IPS-15b (cell line): ENCODE results near the gene TEX2.
"Not testable (repeated sequence)": the region's sequence is repeated elsewhere in the genome, so short reads cannot be mapped to it uniquely, and the experiment has no call there.

ENCODE experiments used
- H3K27me3 ChIP-seq: one replicate; pipeline ENCODE4 v1.6.1; 2013; ENCODE audit warnings: low read length; ENCODE audit not compliant: control insufficient read depth, insufficient read depth
- H3K36me3 ChIP-seq: one replicate; pipeline ENCODE4 v1.6.1; 2013; ENCODE audit warnings: low read length; ENCODE audit not compliant: control insufficient read depth, insufficient read depth
- H3K4me1 ChIP-seq: one replicate; pipeline ENCODE4 v1.6.1; 2013; ENCODE audit warnings: mild to moderate bottlenecking, low read length; ENCODE audit not compliant: control insufficient read depth, insufficient read depth
- H3K4me3 ChIP-seq: one replicate; pipeline ENCODE4 v1.5.1; 2013; ENCODE audit warnings: low read depth, low read length
- H3K9ac ChIP-seq: one replicate; pipeline ENCODE4 v1.6.1; 2013; ENCODE audit warnings: low read depth, mild to moderate bottlenecking, low read length
- H3K9me3 ChIP-seq: one replicate; pipeline ENCODE4 v1.6.1; 2013; ENCODE audit warnings: mild to moderate bottlenecking, low read length; ENCODE audit not compliant: control insufficient read depth, insufficient read depth

The TEX2 gene

DNA sequence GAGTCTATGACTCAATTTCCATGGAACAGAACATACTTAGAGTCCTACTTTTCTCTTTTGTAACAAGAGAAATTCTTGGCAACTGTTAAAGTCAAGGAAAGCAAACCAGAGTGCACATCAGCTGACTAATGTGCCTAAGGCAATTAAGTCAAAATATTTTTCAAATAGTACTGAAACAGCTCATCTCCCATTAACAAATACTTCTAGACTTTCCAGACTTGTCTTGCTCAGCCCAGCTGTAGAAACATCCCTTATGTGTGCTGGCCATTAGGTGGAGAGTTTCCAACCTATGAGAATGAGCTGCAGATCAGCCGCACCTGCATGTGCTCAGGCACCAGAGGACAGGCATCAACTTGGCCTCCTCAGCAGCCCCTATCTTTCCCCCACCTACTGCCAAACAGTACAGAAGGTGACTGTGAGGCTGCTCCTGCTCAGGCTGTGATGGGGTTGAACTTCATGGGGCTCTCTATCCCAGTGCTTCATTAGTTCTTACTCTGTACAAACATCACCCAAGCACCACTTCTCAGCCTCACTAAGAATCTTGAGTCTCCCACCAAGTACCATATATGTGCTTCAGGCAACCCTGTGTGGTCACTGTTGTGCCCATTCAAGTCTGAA lies 32.2 kb downstream of the TEX2 start:
- Histone ChIP-seq H3K27me3 (no peaks in the 10 kb centered on the region), H3K9ac (no peak overlapping the region), H3K9me3 (no peaks in the 10 kb centered on the region), H3K4me3 (no peak overlapping the region), H3K36me3 (no peaks in the 10 kb centered on the region), H3K4me1 (peaks cover 2% of the 10 kb centered on the region)

DNA sequence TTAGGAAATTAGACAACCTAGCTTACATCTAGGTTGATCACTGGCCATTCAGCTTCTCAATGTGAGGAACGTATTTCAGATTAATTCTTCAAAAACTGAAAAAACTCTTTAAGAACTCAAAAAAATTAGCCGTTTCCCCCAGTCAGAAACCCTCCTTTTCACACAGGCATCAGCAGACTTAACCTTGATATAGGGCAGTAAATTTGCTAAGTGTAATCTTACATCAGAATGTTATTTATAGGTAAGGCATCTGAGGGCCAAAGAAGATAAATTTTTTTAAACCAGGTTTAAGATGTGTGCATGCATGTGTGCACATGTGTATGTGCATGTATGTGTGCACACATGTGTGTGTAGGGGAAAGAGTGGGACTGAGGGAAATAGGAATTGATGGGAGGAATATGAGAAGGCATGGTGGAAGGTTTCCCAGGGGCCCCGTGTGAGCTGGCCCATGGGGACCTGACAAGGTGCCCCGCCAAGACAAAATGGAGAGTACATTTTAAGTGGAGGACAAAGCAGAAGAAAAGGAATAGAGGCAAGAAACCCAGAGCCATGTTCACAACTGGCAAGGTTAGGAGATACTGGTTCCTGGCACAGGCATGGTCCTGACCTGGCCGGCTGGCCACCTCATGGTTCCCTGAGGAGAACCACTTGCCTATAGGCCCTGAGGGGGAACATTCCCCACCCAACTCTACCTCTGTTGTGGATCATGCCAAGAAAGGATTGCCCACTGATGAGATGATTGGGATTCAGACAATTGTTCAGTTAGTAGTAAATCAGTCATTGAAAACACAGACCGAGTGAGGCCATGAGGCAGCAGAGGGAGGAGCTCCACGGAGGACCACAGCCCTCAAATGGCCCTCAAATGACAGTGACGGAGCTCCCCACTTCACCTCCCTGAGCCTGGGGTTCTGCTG lies 33.0 kb downstream of the TEX2 start:
- H3K4me3 ChIP-seq: no peak overlapping the region
- H3K27me3 ChIP-seq: no peaks in the 10 kb centered on the region
- H3K9ac ChIP-seq: no peak overlapping the region

GRCh38 chr17:64226132-64226531 lies 36.9 kb downstream of the TEX2 start:
- Histone ChIP-seq H3K4me1 (peaks cover 2% of the 10 kb centered on the region), H3K4me3 (no peak overlapping the region), H3K36me3 (no peaks in the 10 kb centered on the region), H3K27me3 (no peaks in the 10 kb centered on the region), H3K9ac (no peak overlapping the region), H3K9me3 (no peaks in the 10 kb centered on the region)

More for the DNA sequence above, 33.0 kb downstream of the TEX2 start:
- Histone ChIP-seq H3K36me3 (no peaks in the 10 kb centered on the region), H3K9me3 (no peaks in the 10 kb centered on the region), H3K4me1 (peaks cover 2% of the 10 kb centered on the region)

- no peaks in the 10 kb centered on the region for H3K36me3 ChIP-seq
- no peaks in the 10 kb centered on the region for H3K9me3 ChIP-seq
- peaks cover 2% of the 10 kb centered on the region for H3K4me1 ChIP-seq
- no peaks in the 10 kb centered on the region for H3K27me3 ChIP-seq
- H3K9ac ChIP-seq: no peak overlapping the region
- no peak overlapping the region for H3K4me3 ChIP-seq
These were observed 37.6 kb downstream of the TEX2 start for GRCh38 chr17:64225410-64225809.

DNA sequence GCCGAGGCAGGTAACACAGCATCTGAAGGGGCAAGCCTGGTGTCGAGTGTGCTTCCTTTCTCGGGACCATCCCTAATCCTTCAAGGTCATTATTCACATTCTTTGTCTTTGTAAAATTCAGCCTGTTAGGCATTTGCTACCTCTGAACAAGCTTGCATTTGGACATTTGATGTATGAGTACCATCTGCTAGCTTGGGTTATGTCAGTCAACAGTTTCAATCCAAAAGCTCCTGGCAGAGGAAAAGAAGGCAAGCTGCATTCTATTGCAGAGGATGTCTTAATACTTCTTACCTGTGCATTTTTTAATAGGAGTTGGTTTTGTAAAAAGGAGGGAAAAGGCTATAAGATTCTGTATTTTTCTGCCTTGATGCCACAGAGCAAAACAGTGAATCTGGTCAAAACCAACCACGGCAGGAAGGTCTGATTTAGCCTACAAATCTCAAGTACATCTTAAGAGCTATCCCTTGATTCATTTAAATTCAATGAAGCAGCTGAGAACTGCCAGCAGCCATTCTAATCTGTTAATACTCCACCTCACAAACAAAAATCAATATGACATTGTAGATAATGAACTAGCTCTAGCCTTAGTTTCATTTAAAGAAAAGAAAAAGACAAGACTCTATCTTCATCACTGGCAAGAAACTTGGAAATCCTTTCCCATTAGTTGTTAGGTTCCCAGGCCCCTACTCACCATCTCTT lies 39.0 kb downstream of the TEX2 start:
- Histone ChIP-seq H3K9ac (no peak overlapping the region), H3K36me3 (no peaks in the 10 kb centered on the region), H3K9me3 (no peaks in the 10 kb centered on the region), H3K4me1 (peaks cover 2% of the 10 kb centered on the region), H3K27me3 (no peaks in the 10 kb centered on the region), H3K4me3 (no peak overlapping the region)

DNA sequence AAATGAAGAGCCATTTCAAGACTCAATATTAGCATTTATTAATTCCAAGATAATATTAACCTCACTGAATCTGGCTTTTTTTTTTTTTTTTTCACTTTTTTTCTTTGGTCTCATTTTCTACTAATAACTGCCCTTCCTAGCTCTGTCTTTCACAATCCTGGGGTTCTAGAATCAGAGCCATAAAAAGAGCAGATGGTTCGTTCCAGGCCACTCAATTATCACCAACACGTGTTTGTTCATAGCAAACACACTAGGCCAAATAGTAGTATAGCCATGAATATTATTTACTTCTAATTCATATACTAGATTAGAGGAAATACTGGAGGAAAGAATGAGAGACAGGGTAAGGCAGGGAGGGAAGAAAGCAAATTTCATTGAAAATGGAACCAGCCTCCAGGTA lies 39.8 kb downstream of the TEX2 start:
- H3K4me3 ChIP-seq: no peak overlapping the region
- no peaks in the 10 kb centered on the region for H3K36me3 ChIP-seq
- no peak overlapping the region for H3K9ac ChIP-seq
- H3K9me3 ChIP-seq: no peaks in the 10 kb centered on the region
- peaks cover 2% of the 10 kb centered on the region for H3K4me1 ChIP-seq
- no peaks in the 10 kb centered on the region for H3K27me3 ChIP-seq

DNA sequence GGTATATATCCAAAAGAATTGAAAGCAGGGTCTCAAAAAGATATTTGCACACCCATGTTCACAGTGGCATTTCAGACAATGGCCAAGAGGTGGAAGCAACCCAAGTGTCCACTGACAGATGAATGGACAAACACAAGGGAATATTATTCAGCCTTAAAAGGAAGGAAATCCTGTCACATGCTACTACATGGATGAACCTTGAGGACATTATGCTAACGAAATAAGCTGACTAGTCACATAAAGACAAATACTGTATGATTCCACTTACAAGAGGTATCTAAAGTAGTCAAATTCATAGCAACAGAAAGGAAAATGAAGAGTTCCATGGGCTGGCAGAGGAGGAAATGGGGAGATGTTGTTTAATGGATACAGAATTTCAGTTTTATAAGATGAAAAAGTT lies 41.4 kb downstream of the TEX2 start:
- H3K9me3 ChIP-seq: no peaks in the 10 kb centered on the region
- peaks cover 9% of the 10 kb centered on the region for H3K4me1 ChIP-seq
- no peak overlapping the region for H3K9ac ChIP-seq
- H3K4me3 ChIP-seq: no peak overlapping the region
- no peaks in the 10 kb centered on the region for H3K27me3 ChIP-seq
- no peaks in the 10 kb centered on the region for H3K36me3 ChIP-seq

DNA sequence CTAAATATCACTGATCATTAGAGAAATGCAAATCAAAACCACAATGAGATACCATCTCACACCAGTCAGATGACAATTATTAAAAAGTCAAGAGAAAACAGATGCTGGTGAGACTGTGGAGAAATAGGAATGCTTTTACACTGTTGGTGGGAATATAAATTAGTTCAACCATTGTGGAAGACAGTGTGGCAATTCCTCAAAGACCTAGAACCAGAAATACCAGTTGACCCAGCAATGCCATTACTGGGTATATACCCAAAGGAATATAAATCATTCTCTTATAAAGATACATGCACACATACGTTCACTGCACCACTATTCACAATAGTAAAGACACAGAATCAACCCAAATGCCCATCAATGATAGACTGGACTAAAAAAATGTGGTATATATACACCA lies 42.5 kb downstream of the TEX2 start:
- H3K36me3 ChIP-seq, H3K27me3 ChIP-seq, H3K9ac ChIP-seq, H3K9me3 ChIP-seq, H3K4me3 ChIP-seq: not testable (repeated sequence)
- H3K4me1 ChIP-seq: peaks cover 11% of the 10 kb centered on the region

- Histone ChIP-seq H3K9ac (no peak overlapping the region), H3K27me3 (no peaks in the 10 kb centered on the region), H3K9me3 (no peaks in the 10 kb centered on the region), H3K4me3 (no peak overlapping the region), H3K4me1 (peaks cover 11% of the 10 kb centered on the region), H3K36me3 (no peaks in the 10 kb centered on the region)
These were observed 43.5 kb downstream of the TEX2 start for GRCh38 chr17:64219571-64219970.

GRCh38 chr17:64218066-64218465 lies 45.0 kb downstream of the TEX2 start:
- no peak overlapping the region for H3K4me3 ChIP-seq
- no peaks in the 10 kb centered on the region for H3K36me3 ChIP-seq
- H3K27me3 ChIP-seq: no peaks in the 10 kb centered on the region
- peaks cover 9% of the 10 kb centered on the region for H3K4me1 ChIP-seq
- no peak overlapping the region for H3K9ac ChIP-seq
- no peaks in the 10 kb centered on the region for H3K9me3 ChIP-seq

GRCh38 chr17:64217249-64217691 lies 45.8 kb downstream of the TEX2 start:
- Histone ChIP-seq H3K4me1 (peaks cover 9% of the 10 kb centered on the region), H3K4me3 (no peak overlapping the region), H3K27me3 (no peaks in the 10 kb centered on the region), H3K36me3 (no peaks in the 10 kb centered on the region), H3K9ac (no peak overlapping the region), H3K9me3 (no peaks in the 10 kb centered on the region)
